Measurements from ENCODE around the gene MGAT3. TPM values are rescaled to one million over a fixed set of nuclear protein-coding genes. Genes with fewer than 3 reads are reported as not detected.

Gene MGAT3
- total and polyA plus RNA-seq, 2 donors (not counting 3 experiments of a cell fraction or from before 2014, with no cell fraction given) = not detected

GRCh38 chr22:39500101-39500500 is 43.3 kb downstream of the MGAT3 start:
- ChIA-PET POLR2A (no interaction called here), CTCF (interaction anchor here (4.9 kb wide), 1 partner anchor 30 kb away, joined by 130 read pairs; the partner anchor contains the start of gene RPS19BP1)
- Histone ChIP-seq H3K4me2 (ENCODE audit: insufficient read depth, low read length) (no peak overlapping the region), H3K4me1 (ENCODE audit: control insufficient read depth, extremely low read depth, insufficient read depth, low read length) (peaks cover 12% of the 10 kb centered on the region), H4K20me1 (replicated peaks; ENCODE audit: control insufficient read depth, extremely low read depth, insufficient read depth, low read length) (no peaks in the 10 kb centered on the region), H3K9me1 (replicated peaks; ENCODE audit: control insufficient read depth, extremely low read depth, insufficient read depth, low read length) (no peaks in the 10 kb centered on the region), H3K27me3 (ENCODE audit: control insufficient read depth in 2 of 2, insufficient read depth in 2 of 2, low read length in 2 of 2) (peaks cover 0 to 3% of the 10 kb centered on the region in 2 experiments), H3K36me3 (ENCODE audit: control insufficient read depth in 2 of 2, extremely low read depth in 1 of 2, insufficient read depth in 2 of 2, low read length in 2 of 2) (peaks cover 6 to 8% of the 10 kb centered on the region in 2 experiments), H3K9ac (replicated peaks; ENCODE audit: extremely low read depth, insufficient read depth, low read length) (no peak overlapping the region), H3K27ac (ENCODE audit: insufficient read depth, low read depth, low read length) (no peak overlapping the region), H3K9me3 (replicated peaks; ENCODE audit: control insufficient read depth, insufficient read depth, low read length) (no peaks in the 10 kb centered on the region), H2AFZ (ENCODE audit: low read depth, low read length) (no peak overlapping the region), H3K79me2 (ENCODE audit: control insufficient read depth, insufficient read depth, low read length) (peaks cover 24% of the 10 kb centered on the region), H3K4me3 (replicated peaks in 1 of 3; ENCODE audit: insufficient read depth in 1 of 3, low read depth in 1 of 3, low read length in 3 of 3) (no peak overlapping the region)
- TF ChIP-seq POLR2A (IDR thresholded peaks at IDR 0.05; ENCODE audit: low read depth, low read length) (no peak), MAX (IDR thresholded peaks at IDR 0.05; ENCODE audit: insufficient read depth, insufficient read length) (no peak), MYC (IDR thresholded peaks at IDR 0.05; ENCODE audit: low read depth, low read length) (no peak), EZH2 (IDR thresholded peaks at IDR 0.05; ENCODE audit: borderline replicate concordance, low read depth, low read length, severe bottlenecking) (no peak), JUN (IDR thresholded peaks at IDR 0.05; ENCODE audit: borderline replicate concordance, insufficient read depth, insufficient read length, low read depth) (no peak), CTCF (IDR thresholded peaks at IDR 0.05; ENCODE audit: extremely low read depth in 1 of 2, insufficient read depth in 1 of 2, low read depth in 1 of 2, low read length in 2 of 2) (no peak), POLR2AphosphoS5 (IDR thresholded peaks at IDR 0.05; ENCODE audit: insufficient read depth, low read depth, low read length) (no peak), FOS (IDR thresholded peaks at IDR 0.05; ENCODE audit: borderline replicate concordance, insufficient read depth, low read length) (no peak), GATA2 (IDR thresholded peaks at IDR 0.05; ENCODE audit: insufficient read depth, insufficient read length, low read depth, low read length) (no peak)
- intact Hi-C loops (cut with micrococcal nuclease) = loop anchor here (5.0 kb wide), 1 partner anchor 63 kb away; no protein-coding TSS in a partner anchor
- BruUV-seq (replicated peaks) = no TSS peak
- FAIRE-seq (no peak), DNase-seq (ENCODE audit: low read depth, low spot score) (no peak)
- dilution Hi-C loops (cut with MboI; ENCODE audit: extremely low pct_ligation_motif_present, low sequenced_read_pairs) = no loop called here

All from endothelial cell of umbilical vein (primary cell).